ES-I3 (cell line): ENCODE measurements around the gene GRID1.
A peak's percentile ranks its signal among the peaks of the same experiment; 100 is the strongest.

Source experiments
- H3K36me3 ChIP-seq: 2 replicates; pipeline ENCODE4 v1.6.1; 2013; ENCODE audit warnings: mild to moderate bottlenecking, low read length, control low read depth, moderate library complexity; ENCODE audit not compliant: insufficient read depth
- H3K4me1 ChIP-seq: 2 replicates; pipeline ENCODE4 v1.6.1; 2013; ENCODE audit warnings: mild to moderate bottlenecking, control low read depth, low read length; ENCODE audit not compliant: insufficient read depth
- H3K9ac ChIP-seq: 2 replicates; pipeline ENCODE4 v1.6.1; 2013; ENCODE audit warnings: low read depth, mild to moderate bottlenecking, low read length, moderate library complexity
- H3K9me3 ChIP-seq: 2 replicates; pipeline ENCODE4 v1.6.1; 2013; ENCODE audit warnings: mild to moderate bottlenecking, low read length, moderate library complexity; ENCODE audit not compliant: control insufficient read depth, insufficient read depth

The GRID1 gene

GRCh38 chr10:86366033-86366901, at the start of gene GRID1:
Gene GRID1, minus strand, starts transcription at chr10:86366795.
- Histone ChIP-seq H3K36me3 (no peaks in the 10 kb centered on the region), H3K4me1 (no peaks in the 10 kb centered on the region; the same call in 1 of the 2 replicates), H3K9me3 (no peaks in the 10 kb centered on the region), H3K9ac (peak within 1 kb of the TSS; percentile 61)

GRCh38 chr10:86415583-86415982, 49.0 kb upstream of the GRID1 start:
- H3K9me3 ChIP-seq: no peaks in the 10 kb centered on the region
- H3K4me1 ChIP-seq: no peaks in the 10 kb centered on the region

GRCh38 chr10:86415116-86415515, 48.5 kb upstream of the GRID1 start:
- Histone ChIP-seq H3K9me3 (no peaks in the 10 kb centered on the region), H3K4me1 (no peaks in the 10 kb centered on the region), H3K9ac (no peak overlapping the region), H3K36me3 (no peaks in the 10 kb centered on the region)

More at GRCh38 chr10:86415583-86415982, 49.0 kb upstream of the GRID1 start:
- Histone ChIP-seq H3K9ac (no peak overlapping the region), H3K36me3 (no peaks in the 10 kb centered on the region)

- Histone ChIP-seq H3K4me1 (no peaks in the 10 kb centered on the region), H3K9ac (no peak overlapping the region), H3K9me3 (no peaks in the 10 kb centered on the region), H3K36me3 (no peaks in the 10 kb centered on the region)
Measured at GRCh38 chr10:86413046-86413728, 46.6 kb upstream of the GRID1 start.

GRCh38 chr10:86411852-86412560, 45.4 kb upstream of the GRID1 start:
- no peaks in the 10 kb centered on the region for H3K4me1 ChIP-seq
- no peak overlapping the region for H3K9ac ChIP-seq
- no peaks in the 10 kb centered on the region for H3K36me3 ChIP-seq

GRCh38 chr10:86411281-86411841, 44.8 kb upstream of the GRID1 start:
- H3K9ac ChIP-seq: no peak overlapping the region

More at GRCh38 chr10:86411852-86412560, 45.4 kb upstream of the GRID1 start:
- H3K9me3 ChIP-seq: no peaks in the 10 kb centered on the region

GRCh38 chr10:86410542-86411124, 44.0 kb upstream of the GRID1 start:
- Histone ChIP-seq H3K4me1 (no peaks in the 10 kb centered on the region), H3K9ac (no peak overlapping the region), H3K9me3 (no peaks in the 10 kb centered on the region), H3K36me3 (no peaks in the 10 kb centered on the region)

More at GRCh38 chr10:86411281-86411841, 44.8 kb upstream of the GRID1 start:
- H3K4me1 ChIP-seq: no peaks in the 10 kb centered on the region
- no peaks in the 10 kb centered on the region for H3K9me3 ChIP-seq
- H3K36me3 ChIP-seq: no peaks in the 10 kb centered on the region

GRCh38 chr10:86409183-86409582, 42.6 kb upstream of the GRID1 start:
- H3K4me1 ChIP-seq: no peaks in the 10 kb centered on the region
- H3K9ac ChIP-seq: no peak overlapping the region
- no peaks in the 10 kb centered on the region for H3K36me3 ChIP-seq
- H3K9me3 ChIP-seq: no peaks in the 10 kb centered on the region

- H3K9me3 ChIP-seq: no peaks in the 10 kb centered on the region
- no peaks in the 10 kb centered on the region for H3K36me3 ChIP-seq
- no peaks in the 10 kb centered on the region for H3K4me1 ChIP-seq
- no peak overlapping the region for H3K9ac ChIP-seq
Measured at GRCh38 chr10:86403183-86403797, 36.7 kb upstream of the GRID1 start.

- Histone ChIP-seq H3K9me3 (no peaks in the 10 kb centered on the region), H3K4me1 (no peaks in the 10 kb centered on the region), H3K36me3 (no peaks in the 10 kb centered on the region), H3K9ac (peak overlapping the region; percentile 63; the same call in 1 of the 2 replicates)
Measured at GRCh38 chr10:86402283-86402941, 35.8 kb upstream of the GRID1 start.

GRCh38 chr10:86401588-86402282, 35.1 kb upstream of the GRID1 start:
- Histone ChIP-seq H3K4me1 (no peaks in the 10 kb centered on the region), H3K9me3 (no peaks in the 10 kb centered on the region), H3K9ac (peak overlapping the region; percentile 63; the same call in 1 of the 2 replicates), H3K36me3 (no peaks in the 10 kb centered on the region)

- Histone ChIP-seq H3K36me3 (no peaks in the 10 kb centered on the region), H3K9ac (peak overlapping the region; percentile 63), H3K4me1 (no peaks in the 10 kb centered on the region), H3K9me3 (no peaks in the 10 kb centered on the region)
Measured at GRCh38 chr10:86400705-86401587, 34.4 kb upstream of the GRID1 start.
